GM21825 (cell line): ENCODE measurements around the gene METRNL.
"Not testable (repeated sequence)": the region's sequence is repeated elsewhere in the genome, so short reads cannot be mapped to it uniquely, and the experiment has no call there.

Experiments used
- ATAC-seq: cut with Tn5 transposase; IDR thresholded peaks from one replicate; pipeline ENCODE4 v1.9.1; 2021; ENCODE audit warnings: mild to moderate bottlenecking, moderate library complexity; ENCODE audit not compliant: unreplicated experiment

The METRNL gene

GRCh38 chr17:83065660-83066542 lies 13.5 kb upstream of the METRNL start:
- no peak for ATAC-seq

DNA sequence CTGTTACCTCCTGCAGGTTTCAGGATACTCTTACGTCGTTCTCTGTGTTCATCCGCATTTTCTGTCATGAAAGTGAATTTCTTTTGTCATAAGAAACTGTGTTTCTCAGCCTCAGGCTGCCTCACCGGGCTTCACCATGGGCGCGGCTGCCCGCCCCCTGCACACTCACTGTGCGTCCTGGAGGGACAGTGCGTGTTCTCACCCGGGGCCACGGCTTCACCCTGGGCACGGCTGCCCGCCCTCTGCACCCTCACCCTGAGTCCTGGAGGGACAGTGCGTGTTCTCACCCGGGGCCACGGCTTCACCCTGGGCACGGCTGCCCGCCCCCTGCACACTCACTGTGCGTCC lies 12.9 kb upstream of the METRNL start:
- ATAC-seq, result not testable (repeated sequence)

DNA sequence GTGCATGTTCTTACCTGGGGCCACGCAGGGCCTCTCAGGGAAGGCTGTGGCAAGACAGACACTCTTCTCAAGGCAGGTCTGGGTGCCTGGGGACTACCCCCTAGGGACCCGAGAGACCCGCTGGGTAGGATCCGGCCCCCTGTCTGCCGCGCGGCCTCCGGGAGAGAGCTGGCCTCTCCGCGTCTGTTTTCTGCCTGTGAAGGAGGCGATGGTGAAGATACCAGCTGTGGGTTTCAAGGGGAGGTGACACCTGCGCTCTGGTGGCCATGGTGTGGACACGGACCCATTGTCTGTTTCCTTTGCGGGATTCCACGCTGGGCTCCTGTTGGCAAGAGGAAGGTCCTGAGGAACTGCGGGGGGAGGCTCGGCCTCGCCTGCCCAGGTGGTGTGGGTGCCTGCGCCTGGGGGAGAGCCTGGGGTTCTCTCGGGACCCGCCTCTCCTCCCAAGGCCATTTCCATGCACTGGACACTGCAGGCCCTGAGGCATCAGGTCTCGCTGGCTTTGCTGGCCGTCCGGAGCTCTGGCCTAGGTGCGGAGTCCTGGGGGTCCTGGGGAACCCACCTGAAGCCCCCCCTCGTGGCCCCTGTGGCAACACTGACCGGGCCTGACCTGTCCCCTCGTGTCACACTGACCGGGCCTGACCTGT lies 12.2 kb upstream of the METRNL start:
- no peak for ATAC-seq

GRCh38 chr17:83067718-83068261 lies 11.6 kb upstream of the METRNL start:
- ATAC-seq, result no peak

- no peak for ATAC-seq
These were observed 10.5 kb upstream of the METRNL start for GRCh38 chr17:83068641-83069570.

DNA sequence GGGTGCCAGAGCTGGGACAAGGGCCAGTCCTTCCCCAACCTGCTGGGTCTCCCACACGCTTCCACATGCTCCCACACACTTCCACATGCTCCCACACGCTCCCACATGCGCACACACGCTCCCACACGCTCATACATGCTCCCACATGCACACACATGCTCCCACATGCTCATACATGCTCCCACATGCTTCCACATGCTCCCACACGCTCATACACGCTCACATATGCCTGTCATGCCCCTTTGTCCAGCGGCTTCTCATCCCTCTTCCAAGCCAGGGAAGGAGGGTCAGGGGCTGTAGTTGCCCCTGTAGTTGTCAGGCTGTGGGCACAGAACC lies 9.9 kb upstream of the METRNL start:
- no peak for ATAC-seq

- ATAC-seq, result no peak
These were observed 9.3 kb upstream of the METRNL start for GRCh38 chr17:83069931-83070742.

DNA sequence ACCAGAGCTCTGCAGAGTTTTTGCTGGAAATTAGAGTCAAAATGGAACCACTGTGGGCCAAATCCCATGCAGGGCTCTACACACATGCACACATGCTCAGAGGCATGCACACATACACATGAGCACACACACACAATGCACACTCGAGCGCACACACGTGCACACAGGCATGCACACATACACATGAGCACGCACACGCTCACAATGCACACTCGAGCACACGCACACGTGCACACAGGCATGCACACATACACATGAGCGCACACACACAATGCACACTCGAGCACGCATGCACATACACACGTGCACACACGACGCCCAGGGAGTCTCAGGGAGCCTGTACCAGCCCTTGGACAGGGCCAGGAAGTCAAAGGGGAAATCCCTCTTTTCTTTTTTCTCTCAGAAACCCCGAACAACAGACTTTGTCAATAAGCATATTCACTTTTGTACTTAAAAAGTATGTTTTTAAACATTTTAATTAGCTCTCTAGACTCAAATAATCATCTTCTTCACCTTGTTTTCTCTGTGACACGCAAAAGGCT lies 8.5 kb upstream of the METRNL start:
- no peak for ATAC-seq

DNA sequence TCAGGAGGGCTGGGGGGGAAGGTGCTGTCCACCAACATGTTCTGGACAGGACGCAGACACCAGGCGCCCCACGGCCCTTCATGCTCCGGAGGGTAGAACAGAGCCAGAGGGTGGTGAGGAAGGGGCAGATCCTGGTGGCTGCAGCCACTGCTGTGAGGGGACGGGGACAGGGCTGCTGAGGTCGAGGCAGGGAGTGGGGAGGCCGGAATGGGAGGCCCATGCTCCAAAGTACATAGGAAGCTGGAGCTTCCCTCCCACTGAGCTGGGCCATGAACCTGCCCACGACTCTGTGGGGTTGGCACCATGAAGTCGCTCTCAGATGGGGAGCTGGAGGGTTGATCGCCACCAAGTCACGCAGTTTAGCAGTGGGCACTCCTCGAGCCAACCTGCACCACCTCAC lies 8.0 kb upstream of the METRNL start:
- no peak for ATAC-seq

DNA sequence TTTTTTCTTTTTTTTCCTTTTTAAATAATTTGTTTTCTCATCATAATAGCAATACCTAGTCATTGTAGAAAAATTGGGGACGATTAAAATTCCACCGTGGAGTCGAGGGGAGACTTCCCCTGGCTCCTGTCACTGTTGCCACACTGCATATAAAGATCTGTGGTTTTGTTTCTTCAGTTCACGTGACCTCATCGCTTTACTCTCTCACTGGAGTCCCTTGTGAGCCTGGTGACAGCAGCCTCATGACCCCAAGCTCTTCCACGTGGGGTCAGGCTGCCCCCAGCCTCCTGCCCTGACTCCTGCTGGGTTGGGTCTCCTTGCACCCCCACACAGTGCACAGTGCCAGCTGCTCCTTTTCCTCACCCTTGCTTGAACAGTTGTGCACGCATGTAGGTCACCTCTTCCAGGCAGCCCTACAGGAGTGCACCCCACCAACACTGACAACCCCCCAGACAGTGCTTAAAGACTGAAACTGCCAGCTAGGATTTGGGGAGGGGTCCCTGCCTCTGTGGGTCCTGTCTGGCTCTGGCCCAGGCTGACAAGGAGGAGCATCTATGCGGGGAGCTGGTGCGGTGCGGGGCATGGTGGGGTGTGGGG lies 7.3 kb upstream of the METRNL start:
- no peak for ATAC-seq

- no peak for ATAC-seq
These were observed 6.6 kb upstream of the METRNL start for GRCh38 chr17:83072600-83073358.

DNA sequence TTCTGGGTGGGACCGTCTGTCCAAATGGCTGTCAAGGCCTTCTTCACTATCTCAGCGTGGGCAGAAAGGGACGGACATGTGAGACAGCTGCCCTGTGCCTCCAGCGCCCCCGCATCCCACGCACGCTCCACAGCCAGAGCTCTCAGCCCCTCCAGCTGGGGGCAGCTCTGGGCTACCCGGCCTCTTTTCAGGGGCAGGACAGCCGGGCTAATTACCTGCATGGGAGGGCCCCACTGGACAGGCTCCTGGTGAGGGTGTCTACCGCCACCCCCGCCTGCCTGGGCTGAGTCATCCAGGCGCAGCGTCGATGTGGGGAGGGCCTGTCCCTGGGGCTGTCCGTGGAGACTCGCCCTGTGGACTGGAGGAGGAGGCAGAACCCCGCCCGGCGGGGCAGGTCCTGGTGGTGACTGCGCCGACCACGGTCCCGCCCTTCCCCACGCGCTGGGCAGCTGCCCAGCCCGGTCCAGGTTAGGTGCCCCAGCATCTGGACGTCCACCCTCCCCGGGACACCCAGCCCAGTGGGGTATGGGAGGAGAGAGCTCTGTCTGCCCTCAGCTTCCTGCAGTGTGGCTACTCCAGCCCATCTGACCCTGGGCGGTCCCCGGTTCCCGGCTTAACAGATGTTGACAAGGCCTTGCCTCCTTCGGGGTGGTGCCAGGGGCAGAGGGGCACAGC lies 5.9 kb upstream of the METRNL start:
- ATAC-seq, result no peak

- no peak for ATAC-seq
These were observed 4.8 kb upstream of the METRNL start for GRCh38 chr17:83074486-83075223.

- no peak for ATAC-seq
These were observed 4.0 kb upstream of the METRNL start for GRCh38 chr17:83075270-83075880.

- ATAC-seq, result no peak
These were observed 2.5 kb upstream of the METRNL start for GRCh38 chr17:83076938-83077337.

DNA sequence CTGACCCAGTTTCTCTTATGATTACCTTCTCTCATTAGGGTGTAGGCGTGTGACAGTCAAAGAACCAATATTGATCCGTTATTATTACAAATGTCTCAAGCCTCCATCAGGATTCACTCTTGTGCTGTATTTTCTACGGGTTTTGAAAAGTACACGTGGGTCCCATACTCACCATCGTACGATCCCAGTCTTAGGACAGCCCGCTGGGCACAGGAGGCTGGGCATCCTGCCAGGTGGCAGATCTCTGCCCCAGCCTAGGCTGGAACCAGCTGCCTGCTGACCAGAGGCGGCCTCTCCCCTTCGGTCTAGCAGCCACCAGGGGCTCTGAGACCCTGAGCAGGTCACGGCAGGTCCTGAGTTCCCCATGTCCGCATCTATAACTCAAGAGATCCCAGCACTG lies 2.0 kb upstream of the METRNL start:
- no peak for ATAC-seq

DNA sequence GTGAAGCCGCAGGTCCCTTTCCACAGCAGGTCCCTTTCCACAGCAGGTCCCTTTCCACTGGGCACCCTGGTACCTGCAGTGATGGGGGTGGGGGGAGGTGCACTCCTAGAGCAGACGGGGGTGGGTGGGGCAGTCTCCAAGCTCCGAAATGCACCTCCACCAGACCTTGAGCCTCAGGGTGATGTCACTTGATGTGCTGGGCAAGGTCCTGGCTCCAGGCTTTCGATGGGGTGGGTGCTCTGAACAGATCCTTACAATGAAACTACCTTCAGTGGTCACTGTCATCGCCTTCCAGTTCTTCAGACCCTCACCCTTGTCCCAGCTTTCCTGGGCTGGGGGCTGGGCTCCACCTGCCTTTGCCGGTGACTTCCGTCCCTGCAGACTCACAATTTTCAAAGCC lies 1.5 kb upstream of the METRNL start:
- no peak for ATAC-seq
